Measurements from ENCODE around the gene C16orf74. TPM values are rescaled to one million over a fixed set of nuclear protein-coding genes. Genes with fewer than 3 reads are reported as not detected.

The C16orf74 gene
- total and polyA plus RNA-seq, 2 of the 13 experiments (the other 11 are each of a cell fraction or from before 2014, with no cell fraction given) = 0.13 to 0.29 TPM

GRCh38 chr16:85688586-85689284 lies 62.2 kb downstream of the C16orf74 start, which contains the start of gene GINS2 (continued):
- TF ChIP-seq MAF1 (CRISPR knock-in tag; IDR thresholded peaks at IDR 0.05; ENCODE audit: borderline replicate concordance) (peak; percentile 83; the same call in 1 of the 2 replicates), YY1 (IDR thresholded peaks at IDR 0.05; ENCODE audit: insufficient read depth, insufficient replicate concordance, low read depth, low read length) (peak; percentile 77), KDM2A (CRISPR knock-in tag; IDR thresholded peaks at IDR 0.05; ENCODE audit: borderline replicate concordance, low read depth) (peak; percentile 74; the same call in 1 of the 2 replicates), KDM5A (IDR thresholded peaks at IDR 0.05; ENCODE audit: borderline replicate concordance, low read length) (no peak), RAD21 (CRISPR knock-in tag; IDR thresholded peaks at IDR 0.05) (peak; percentile 27; the same call in 1 of the 2 replicates), ZBTB3 (CRISPR knock-in tag; IDR thresholded peaks at IDR 0.05; ENCODE audit: borderline replicate concordance, low read depth) (no peak), ZNF431 (CRISPR knock-in tag; IDR thresholded peaks at IDR 0.05; ENCODE audit: borderline replicate concordance, low read depth) (peak; percentile 57; the same call in 1 of the 2 replicates), XRCC5 (optimal IDR thresholded peaks at IDR 0.05; ENCODE audit: low read length) (peak; percentile 17), U2AF2 (IDR thresholded peaks at IDR 0.05; ENCODE audit: low read depth, low read length) (no peak), THAP9 (CRISPR knock-in tag; IDR thresholded peaks at IDR 0.05; ENCODE audit: borderline replicate concordance) (peak; percentile 54; the same call in 1 of the 2 replicates), ARNT2 (CRISPR knock-in tag; IDR thresholded peaks at IDR 0.05; ENCODE audit: low read depth) (peak; percentile 84), PHB2 (IDR thresholded peaks at IDR 0.05; ENCODE audit: partially characterized antibody) (no peak), ZNF615 (CRISPR knock-in tag; IDR thresholded peaks at IDR 0.05; ENCODE audit: borderline replicate concordance) (no peak), TEAD2 (CRISPR knock-in tag; IDR thresholded peaks at IDR 0.05) (no peak; the same call in 1 of the 2 replicates)
- TF ChIP-seq, protein P1, sequence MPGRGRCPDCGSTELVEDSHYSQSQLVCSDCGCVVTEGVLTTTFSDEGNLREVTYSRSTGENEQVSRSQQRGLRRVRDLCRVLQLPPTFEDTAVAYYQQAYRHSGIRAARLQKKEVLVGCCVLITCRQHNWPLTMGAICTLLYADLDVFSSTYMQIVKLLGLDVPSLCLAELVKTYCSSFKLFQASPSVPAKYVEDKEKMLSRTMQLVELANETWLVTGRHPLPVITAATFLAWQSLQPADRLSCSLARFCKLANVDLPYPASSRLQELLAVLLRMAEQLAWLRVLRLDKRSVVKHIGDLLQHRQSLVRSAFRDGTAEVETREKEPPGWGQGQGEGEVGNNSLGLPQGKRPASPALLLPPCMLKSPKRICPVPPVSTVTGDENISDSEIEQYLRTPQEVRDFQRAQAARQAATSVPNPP (CRISPR knock-in tag; IDR thresholded peaks at IDR 0.05) = no peak
- TF ChIP-seq, protein P2, sequence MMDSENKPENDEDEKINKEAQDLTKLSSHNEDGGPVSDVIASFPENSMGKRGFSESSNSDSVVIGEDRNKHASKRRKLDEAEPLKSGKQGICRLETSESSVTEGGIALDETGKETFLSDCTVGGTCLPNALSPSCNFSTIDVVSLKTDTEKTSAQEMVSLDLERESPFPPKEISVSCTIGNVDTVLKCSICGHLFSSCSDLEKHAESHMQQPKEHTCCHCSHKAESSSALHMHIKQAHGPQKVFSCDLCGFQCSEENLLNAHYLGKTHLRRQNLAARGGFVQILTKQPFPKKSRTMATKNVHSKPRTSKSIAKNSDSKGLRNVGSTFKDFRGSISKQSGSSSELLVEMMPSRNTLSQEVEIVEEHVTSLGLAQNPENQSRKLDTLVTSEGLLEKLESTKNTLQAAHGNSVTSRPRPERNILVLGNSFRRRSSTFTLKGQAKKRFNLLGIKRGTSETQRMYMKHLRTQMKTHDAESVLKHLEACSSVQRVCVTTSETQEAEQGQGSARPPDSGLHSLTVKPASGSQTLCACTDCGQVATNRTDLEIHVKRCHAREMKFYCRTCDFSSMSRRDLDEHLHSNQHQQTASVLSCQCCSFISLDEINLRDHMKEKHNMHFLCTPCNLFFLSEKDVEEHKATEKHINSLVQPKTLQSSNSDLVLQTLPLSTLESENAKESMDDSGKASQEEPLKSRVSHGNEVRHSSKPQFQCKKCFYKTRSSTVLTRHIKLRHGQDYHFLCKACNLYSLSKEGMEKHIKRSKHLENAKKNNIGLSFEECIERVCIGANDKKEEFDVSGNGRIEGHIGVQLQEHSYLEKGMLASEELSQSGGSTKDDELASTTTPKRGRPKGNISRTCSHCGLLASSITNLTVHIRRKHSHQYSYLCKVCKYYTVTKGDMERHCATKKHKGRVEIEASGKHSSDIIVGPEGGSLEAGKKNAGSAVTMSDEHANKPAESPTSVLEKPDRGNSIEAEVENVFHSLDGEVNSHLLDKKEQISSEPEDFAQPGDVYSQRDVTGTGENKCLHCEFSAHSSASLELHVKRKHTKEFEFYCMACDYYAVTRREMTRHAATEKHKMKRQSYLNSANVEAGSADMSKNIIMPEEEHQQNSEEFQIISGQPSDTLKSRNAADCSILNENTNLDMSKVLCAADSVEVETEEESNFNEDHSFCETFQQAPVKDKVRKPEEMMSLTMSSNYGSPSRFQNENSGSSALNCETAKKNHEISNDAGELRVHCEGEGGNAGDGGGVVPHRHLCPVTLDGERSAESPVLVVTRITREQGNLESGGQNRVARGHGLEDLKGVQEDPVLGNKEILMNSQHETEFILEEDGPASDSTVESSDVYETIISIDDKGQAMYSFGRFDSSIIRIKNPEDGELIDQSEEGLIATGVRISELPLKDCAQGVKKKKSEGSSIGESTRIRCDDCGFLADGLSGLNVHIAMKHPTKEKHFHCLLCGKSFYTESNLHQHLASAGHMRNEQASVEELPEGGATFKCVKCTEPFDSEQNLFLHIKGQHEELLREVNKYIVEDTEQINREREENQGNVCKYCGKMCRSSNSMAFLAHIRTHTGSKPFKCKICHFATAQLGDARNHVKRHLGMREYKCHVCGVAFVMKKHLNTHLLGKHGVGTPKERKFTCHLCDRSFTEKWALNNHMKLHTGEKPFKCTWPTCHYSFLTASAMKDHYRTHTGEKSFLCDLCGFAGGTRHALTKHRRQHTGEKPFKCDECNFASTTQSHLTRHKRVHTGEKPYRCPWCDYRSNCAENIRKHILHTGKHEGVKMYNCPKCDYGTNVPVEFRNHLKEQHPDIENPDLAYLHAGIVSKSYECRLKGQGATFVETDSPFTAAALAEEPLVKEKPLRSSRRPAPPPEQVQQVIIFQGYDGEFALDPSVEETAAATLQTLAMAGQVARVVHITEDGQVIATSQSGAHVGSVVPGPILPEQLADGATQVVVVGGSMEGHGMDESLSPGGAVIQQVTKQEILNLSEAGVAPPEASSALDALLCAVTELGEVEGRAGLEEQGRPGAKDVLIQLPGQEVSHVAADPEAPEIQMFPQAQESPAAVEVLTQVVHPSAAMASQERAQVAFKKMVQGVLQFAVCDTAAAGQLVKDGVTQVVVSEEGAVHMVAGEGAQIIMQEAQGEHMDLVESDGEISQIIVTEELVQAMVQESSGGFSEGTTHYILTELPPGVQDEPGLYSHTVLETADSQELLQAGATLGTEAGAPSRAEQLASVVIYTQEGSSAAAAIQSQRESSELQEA (CRISPR knock-in tag; IDR thresholded peaks at IDR 0.05; ENCODE audit: not compliant biosample characterization) = no peak
